CD14-positive monocyte (primary cell): ENCODE measurements around the gene CYP46A1. TPM values are rescaled to one million over a fixed set of nuclear protein-coding genes. Genes with fewer than 3 reads are reported as not detected.
A peak's percentile ranks its signal among the peaks of the same experiment; 100 is the strongest.

Experiments used
- DNase-seq, 3 donors: peaks; one replicate each; pipeline ENCODE4 v3.0.0-alpha.2; 2011 to 2022
- H2AFZ ChIP-seq: 2 replicates; pipeline ENCODE4 v1.6.0; 2012; ENCODE audit warnings: mild to moderate bottlenecking, low read depth, low read length, inconsistent platforms; ENCODE audit not compliant: insufficient read depth, poor library complexity, severe bottlenecking
- H3K27ac ChIP-seq, 2 donors: 1 replicate in 1 of 2; 2 replicates in 1 of 2; pipeline ENCODE4 v1.5.1; 2012 to 2013; ENCODE audit warnings: low read length in 2 of 2, control low read depth in 1 of 2, inconsistent platforms in 1 of 2, low read depth in 1 of 2, mild to moderate bottlenecking in 1 of 2
- H3K27me3 ChIP-seq, 2 donors: one replicate each; pipeline versions ENCODE4 v1.6.0 to v1.6.1; 2011 to 2013; ENCODE audit warnings: low read length in 2 of 2; ENCODE audit not compliant: control insufficient read depth in 2 of 2, insufficient read depth in 2 of 2
- H3K36me3 ChIP-seq, 2 donors: replicated peaks in 1 of 2; 1 replicate in 1 of 2; 2 replicates in 1 of 2; pipeline versions ENCODE4 v1.5.1 to v1.6.1; 2012 to 2013; ENCODE audit warnings: low read length in 2 of 2, control low read depth in 1 of 2, inconsistent platforms in 1 of 2, mild to moderate bottlenecking in 1 of 2; ENCODE audit not compliant: insufficient read depth in 2 of 2, control insufficient read depth in 1 of 2
- H3K4me1 ChIP-seq, 2 donors: 1 replicate in 1 of 2; 2 replicates in 1 of 2; pipeline versions ENCODE4 v1.5.1 to v1.6.1; 2012 to 2013; ENCODE audit warnings: low read length in 2 of 2, control low read depth in 1 of 2, inconsistent platforms in 1 of 2, mild to moderate bottlenecking in 1 of 2, moderate library complexity in 1 of 2; ENCODE audit not compliant: insufficient read depth in 2 of 2, control insufficient read depth in 1 of 2
- H3K4me2 ChIP-seq: replicated peaks from 2 replicates; pipeline ENCODE3; 2012; ENCODE audit warnings: low read length, moderate library complexity, mild to moderate bottlenecking; ENCODE audit not compliant: poor library complexity, severe bottlenecking; ENCODE audit errors: extremely low read depth
- H3K4me3 ChIP-seq, 3 experiments: fragments of 200-600 bp in 1 of 3; sonication (generic) in 1 of 3; replicated peaks in 1 of 3; 1 replicate in 2 of 3; 2 replicates in 1 of 3; pipeline ENCODE4 v1.5.1; 2011 to 2013; ENCODE audit warnings: low read length in 3 of 3, mild to moderate bottlenecking in 3 of 3, control low read depth in 2 of 3, low read depth in 2 of 3, inconsistent platforms in 1 of 3, moderate library complexity in 1 of 3
- H3K79me2 ChIP-seq: 2 replicates; pipeline ENCODE4 v1.6.0; 2012; ENCODE audit warnings: mild to moderate bottlenecking, control low read depth, inconsistent platforms, low read length, moderate library complexity; ENCODE audit not compliant: insufficient read depth
- H3K9ac ChIP-seq: 2 replicates; pipeline ENCODE4 v1.6.0; 2017; ENCODE audit warnings: low read length, mild to moderate bottlenecking; ENCODE audit not compliant: insufficient read depth, poor library complexity, severe bottlenecking
- H3K9me3 ChIP-seq, 2 donors: replicated peaks in 1 of 2; 1 replicate in 1 of 2; 2 replicates in 1 of 2; pipeline versions ENCODE4 v1.5.1 to v1.6.1; 2012 to 2013; ENCODE audit warnings: low read length in 2 of 2, control low read depth in 1 of 2; ENCODE audit not compliant: control insufficient read depth in 1 of 2, insufficient read depth in 1 of 2
- H4K20me1 ChIP-seq: 2 replicates; pipeline ENCODE4 v1.6.0; 2012; ENCODE audit warnings: mild to moderate bottlenecking, low read length, control low read depth, moderate library complexity; ENCODE audit not compliant: insufficient read depth
- H3K27ac Mint-ChIP-seq, 7 donors: one replicate each; pipeline ENCODE4 v1.8.0; 2020; ENCODE audit warnings: mild to moderate bottlenecking in 7 of 7, mixed read lengths in 7 of 7, moderate library complexity in 6 of 7, inconsistent platforms in 2 of 7
- H3K27me3 Mint-ChIP-seq, 3 donors: one replicate each; pipeline ENCODE4 v1.8.0; 2021 to 2022; ENCODE audit warnings: low read depth in 3 of 3, mild to moderate bottlenecking in 3 of 3, mixed read lengths in 3 of 3, moderate library complexity in 3 of 3, inconsistent platforms in 1 of 3
- H3K36me3 Mint-ChIP-seq, 2 donors: one replicate each; pipeline ENCODE4 v1.8.0; 2020; ENCODE audit warnings: mixed read lengths in 2 of 2, inconsistent platforms in 1 of 2, mild to moderate bottlenecking in 1 of 2
- H3K4me1 Mint-ChIP-seq: one replicate; pipeline ENCODE4 v1.8.0; 2020; ENCODE audit warnings: mild to moderate bottlenecking, mixed read lengths
- H3K4me3 Mint-ChIP-seq, 2 donors: one replicate each; pipeline ENCODE4 v1.8.0; 2020; ENCODE audit warnings: mild to moderate bottlenecking in 2 of 2, mixed read lengths in 2 of 2, moderate library complexity in 1 of 2
- H3K9me3 Mint-ChIP-seq, 7 donors: one replicate each; pipeline ENCODE4 v1.8.0; 2020 to 2022; ENCODE audit warnings: mixed read lengths in 7 of 7, mild to moderate bottlenecking in 6 of 7, moderate library complexity in 6 of 7, inconsistent platforms in 2 of 7
- WGBS: methylation state at CpG from one replicate; pipeline ENCODE4 v1.1.5; 2013; ENCODE audit warnings: missing lambda C conversion rate; ENCODE audit not compliant: insufficient coverage; 5-methylcytosine and 5-hydroxymethylcytosine counted together
- intact Hi-C, 2 donors: fragments of 100-400 bp; cut with micrococcal nuclease; formaldehyde crosslinking; loops; one replicate each; pipeline versions ENCODE4 v1.15.0 to v1.15.1; 2023
- polyA plus RNA-seq, 3 donors: library from polyadenylated mRNA; depleted of rRNA in 1 of 3; unstranded in 2 of 3; stranded (reverse) in 1 of 3; fragments of 300-500 nt in 2 of 3; fragments of >200 nt in 1 of 3; fragmentation: Illumina TruSeq in 2 of 3; gene quantifications; 1 replicate in 2 of 3; 2 replicates in 1 of 3; pipeline ENCODE4 v1.2.3, GENCODE V29; 2012 to 2021
- TF ChIP-seq, protein P1 (sequence below): fragments of 200-600 bp; IDR thresholded peaks from one replicate; pipeline ENCODE4 v1.8.0; 2022; ENCODE audit warnings: antibody characterized with exemption, mild to moderate bottlenecking

The CYP46A1 gene
- polyA plus RNA-seq, 3 donors, result not detected

DNA sequence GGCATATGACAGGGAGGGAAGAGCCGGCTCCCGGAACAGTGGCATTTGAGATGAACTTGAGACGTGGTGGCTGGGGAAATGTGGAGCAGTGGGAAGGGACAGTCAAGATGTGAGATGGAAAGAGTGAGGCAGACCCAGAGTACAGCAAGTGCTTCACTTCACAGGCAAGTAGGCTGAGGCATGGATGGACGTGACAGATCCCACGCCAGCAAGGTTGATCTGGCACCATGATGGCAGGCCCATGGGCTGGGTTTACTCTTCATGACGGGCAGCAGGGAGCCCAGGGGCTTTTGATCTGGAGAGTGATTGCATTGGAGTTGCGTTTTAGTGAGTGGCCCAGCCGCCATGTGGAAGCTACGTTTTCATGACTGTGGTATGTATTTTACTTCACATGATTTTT, 91.3 kb downstream of the CYP46A1 start:
- Mint-ChIP-seq H3K27me3 (peaks cover 8 to 28% (median 19%) of the 10 kb centered on the region in 3 donors), H3K36me3 (no peaks in the 10 kb centered on the region), H3K4me1 (peaks cover 6% of the 10 kb centered on the region), H3K27ac (peak overlapping the region in 1 of 7 donors; percentile 46), H3K9me3 (peaks cover 0 to 20% (median 5%) of the 10 kb centered on the region in 7 donors), H3K4me3 (no peak overlapping the region)
- Histone ChIP-seq H3K27ac (no peak overlapping the region), H3K9me3 (peaks cover 0 to 10% of the 10 kb centered on the region in 2 donors), H4K20me1 (no peaks in the 10 kb centered on the region), H3K27me3 (no peaks in the 10 kb centered on the region), H3K9ac (no peak overlapping the region), H2AFZ (no peak overlapping the region), H3K36me3 (no peaks in the 10 kb centered on the region), H3K4me1 (no peaks in the 10 kb centered on the region), H3K4me3 (no peak overlapping the region), H3K4me2 (no peak overlapping the region), H3K79me2 (no peaks in the 10 kb centered on the region)
- TF ChIP-seq, protein P1, sequence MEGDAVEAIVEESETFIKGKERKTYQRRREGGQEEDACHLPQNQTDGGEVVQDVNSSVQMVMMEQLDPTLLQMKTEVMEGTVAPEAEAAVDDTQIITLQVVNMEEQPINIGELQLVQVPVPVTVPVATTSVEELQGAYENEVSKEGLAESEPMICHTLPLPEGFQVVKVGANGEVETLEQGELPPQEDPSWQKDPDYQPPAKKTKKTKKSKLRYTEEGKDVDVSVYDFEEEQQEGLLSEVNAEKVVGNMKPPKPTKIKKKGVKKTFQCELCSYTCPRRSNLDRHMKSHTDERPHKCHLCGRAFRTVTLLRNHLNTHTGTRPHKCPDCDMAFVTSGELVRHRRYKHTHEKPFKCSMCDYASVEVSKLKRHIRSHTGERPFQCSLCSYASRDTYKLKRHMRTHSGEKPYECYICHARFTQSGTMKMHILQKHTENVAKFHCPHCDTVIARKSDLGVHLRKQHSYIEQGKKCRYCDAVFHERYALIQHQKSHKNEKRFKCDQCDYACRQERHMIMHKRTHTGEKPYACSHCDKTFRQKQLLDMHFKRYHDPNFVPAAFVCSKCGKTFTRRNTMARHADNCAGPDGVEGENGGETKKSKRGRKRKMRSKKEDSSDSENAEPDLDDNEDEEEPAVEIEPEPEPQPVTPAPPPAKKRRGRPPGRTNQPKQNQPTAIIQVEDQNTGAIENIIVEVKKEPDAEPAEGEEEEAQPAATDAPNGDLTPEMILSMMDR, result no peak
- no peak for DNase-seq
- intact Hi-C loops, result no loop called here
- 86% methylated on average over 6 of the region's 9 CpGs for WGBS

Other genes with a start within 250 kb of the CYP46A1 start
- 10 to 100 TPM; 22.9 to 39.5 (median 38.7) TPM for gene SETD3, start 203.4 kb upstream of the CYP46A1 start, polyA plus RNA-seq
- gene CCNK, start 202.9 kb upstream of the CYP46A1 start, polyA plus RNA-seq, result 10 to 100 TPM in 2 of 3 donors, 1 to 10 TPM in 1; 7.7 to 21.5 (median 14.7) TPM
- gene CCDC85C, start 80.1 kb upstream of the CYP46A1 start, polyA plus RNA-seq, result under 1 TPM in 2 of 3 donors, not detected in 1; under 0.01 to 0.03 TPM
- gene HHIPL1, start 39.2 kb upstream of the CYP46A1 start, polyA plus RNA-seq, result under 1 TPM in 1 of 3 donors, not detected in 2; 0.09 TPM
- gene EML1, start 109.1 kb downstream of the CYP46A1 start, polyA plus RNA-seq, result not detected